ENCODE results near the gene KLHDC4.
"Not testable (repeated sequence)": the region's sequence is repeated elsewhere in the genome, so short reads cannot be mapped to it uniquely, and the experiment has no call there.

The KLHDC4 gene

GRCh38 chr16:87787451-87788091, 21.8 kb upstream of the KLHDC4 start:
- DNase-seq: not testable (repeated sequence)

DNA sequence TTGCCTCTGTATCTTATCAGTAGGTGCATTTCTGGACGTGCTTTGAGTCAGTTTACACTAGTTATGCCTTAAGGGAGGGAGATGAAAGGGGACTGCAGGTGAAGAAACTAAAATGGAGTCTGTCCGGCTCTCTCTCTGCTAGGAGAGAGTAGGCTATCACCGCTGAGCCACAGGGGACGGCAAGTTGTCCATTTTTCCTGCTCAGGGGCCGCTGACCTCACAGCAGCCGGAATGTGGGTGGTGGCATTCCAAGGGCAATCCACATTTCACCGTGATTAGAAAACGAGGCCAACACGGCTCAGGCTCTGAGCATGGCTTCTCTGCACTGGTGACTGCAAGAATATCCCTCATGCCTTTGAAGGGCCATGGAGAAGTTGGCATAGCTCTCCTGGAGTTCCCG, 19.0 kb upstream of the KLHDC4 start:
- no peak for DNase-seq

DNA sequence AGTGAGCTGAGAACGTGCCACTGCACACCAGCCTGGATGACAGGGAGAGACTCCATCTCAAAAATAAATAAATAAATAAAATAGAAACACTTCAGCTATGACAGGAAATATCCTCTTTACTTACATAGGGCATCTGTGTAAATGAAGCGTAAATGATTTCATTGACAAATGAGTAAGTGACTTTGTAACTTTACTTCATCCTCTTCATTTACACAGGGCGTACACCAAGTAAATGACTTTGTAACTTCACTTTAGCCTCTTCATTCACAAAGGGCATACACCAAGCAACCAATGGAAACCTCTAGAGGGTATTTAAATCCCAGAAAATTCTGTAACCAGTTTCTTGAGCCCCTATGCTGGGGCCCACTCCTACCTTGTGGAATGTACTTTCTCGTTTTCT, 16.2 kb upstream of the KLHDC4 start:
- DNase-seq: no peak

- peak; percentile 53 to 77 for DNase-seq
Measured at GRCh38 chr16:87780385-87780989, 14.7 kb upstream of the KLHDC4 start.

- peak; percentile 95 to 97 for DNase-seq
Measured at GRCh38 chr16:87778830-87779579, 13.2 kb upstream of the KLHDC4 start.

DNA sequence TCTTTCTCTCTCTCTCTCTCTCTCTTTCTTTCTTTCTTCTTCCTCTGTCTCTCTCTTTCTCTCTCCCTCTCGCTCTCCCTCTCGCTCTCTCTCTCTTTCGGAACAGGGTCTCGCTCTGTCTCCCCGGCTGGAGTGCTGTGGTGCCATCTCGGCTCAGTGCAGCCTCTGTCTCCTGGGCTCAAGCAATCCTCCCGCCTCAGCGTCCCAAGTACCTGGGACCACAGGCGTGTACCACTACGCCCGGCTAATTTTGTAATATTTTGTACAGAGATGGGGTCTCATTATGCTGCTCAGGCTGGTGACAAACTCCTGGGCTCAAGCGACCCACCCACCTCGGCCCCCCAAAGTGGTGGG, 12.7 kb upstream of the KLHDC4 start:
- DNase-seq: peak in 1 of 2 donors; percentile 32

DNA sequence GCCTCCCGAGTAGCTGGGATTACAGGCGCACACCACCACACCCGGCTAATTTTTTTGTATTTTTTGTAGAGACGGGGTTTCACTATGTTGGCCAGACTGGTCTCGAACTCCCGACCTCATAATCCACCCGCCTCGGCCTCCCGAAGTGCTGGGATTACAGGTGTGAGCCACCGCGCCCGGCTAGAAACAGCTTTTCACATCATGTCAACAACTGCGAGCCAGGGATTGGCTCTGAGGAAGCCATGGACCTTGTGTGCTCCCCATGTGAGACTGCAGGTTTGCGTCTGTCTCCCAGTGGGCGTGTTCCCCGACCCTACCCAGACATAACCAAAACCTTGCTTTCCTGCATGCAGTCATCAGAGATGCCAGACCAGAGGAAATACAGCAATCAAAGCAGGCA, 8.1 kb upstream of the KLHDC4 start:
- DNase-seq: not testable (repeated sequence)

DNA sequence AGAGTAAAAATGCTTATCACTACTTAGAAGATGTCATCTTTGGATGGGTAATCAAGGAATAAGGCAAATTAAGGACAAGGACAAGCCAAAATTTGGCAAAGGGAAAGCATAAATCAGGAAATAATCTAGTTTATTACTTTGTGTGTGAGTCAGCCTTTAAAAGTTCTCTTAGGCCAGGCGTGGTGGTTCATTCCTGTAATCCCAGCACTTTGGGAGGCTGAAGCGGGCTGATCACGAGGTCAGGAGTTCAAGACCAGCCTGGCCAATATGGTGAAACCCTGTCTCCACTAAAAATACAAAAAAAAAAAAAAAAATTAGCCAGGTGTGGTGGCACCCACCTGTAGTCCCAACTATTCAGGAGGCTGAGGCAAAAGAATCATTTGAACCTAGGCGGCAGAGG, 1.7 kb upstream of the KLHDC4 start:
- DNase-seq: not testable (repeated sequence)

DNA sequence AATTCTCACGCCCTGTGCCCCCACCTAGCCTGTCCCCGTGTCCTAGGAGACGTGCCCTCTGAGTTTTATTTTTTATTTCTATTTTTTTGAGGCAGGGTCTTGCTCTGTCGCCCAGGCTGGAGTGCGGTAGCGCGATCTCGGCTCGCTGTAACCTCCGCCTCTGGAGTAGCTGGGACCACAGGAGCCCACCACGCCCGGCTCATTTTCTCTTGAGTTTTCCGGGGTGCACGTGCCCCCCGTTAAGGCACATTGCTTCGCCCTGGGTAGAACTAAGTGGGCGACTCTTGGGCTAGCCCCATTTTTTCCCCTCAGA, 655 bp upstream of the KLHDC4 start:
- no peak for DNase-seq

DNA sequence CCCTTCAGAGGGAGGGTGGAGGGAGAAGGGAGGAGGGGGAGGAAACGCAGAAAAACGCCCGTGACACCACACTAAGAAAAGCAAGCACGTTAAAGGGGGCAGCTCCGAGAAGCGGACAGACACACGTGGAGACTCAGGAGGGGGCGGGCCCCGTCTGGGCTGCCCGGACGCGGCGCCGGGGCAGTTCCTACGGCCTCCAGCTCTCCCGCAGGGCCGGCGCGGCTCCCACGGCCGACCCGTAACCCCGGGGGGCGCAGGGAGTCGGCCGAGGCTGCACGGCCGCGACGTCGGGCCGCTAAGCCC, 362 bp downstream of the KLHDC4 start:
- peak; percentile 33 to 45 for DNase-seq

GRCh38 chr16:87764600-87765472, 950 bp downstream of the KLHDC4 start:
- DNase-seq: no peak

DNA sequence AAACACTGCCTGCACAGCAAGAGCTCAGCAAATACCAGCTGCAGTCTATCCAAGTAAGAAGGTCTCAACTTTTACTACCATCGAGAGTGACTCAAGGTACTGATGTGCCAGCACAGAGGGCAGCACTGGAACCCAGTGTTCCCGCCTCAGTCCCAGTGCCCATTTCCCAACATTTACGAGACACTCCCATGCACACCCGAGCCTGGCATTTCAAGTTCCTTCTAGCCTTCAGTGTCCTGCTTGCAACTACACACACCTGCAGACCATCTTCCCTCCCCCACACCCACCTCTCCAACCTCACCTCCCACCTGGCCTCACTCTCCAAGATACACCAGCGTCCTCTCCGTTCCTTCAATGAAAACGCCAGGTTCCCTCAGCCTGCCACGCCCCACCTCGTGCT, 3.2 kb downstream of the KLHDC4 start:
- no peak for DNase-seq

- no peak for DNase-seq
Measured at GRCh38 chr16:87762071-87762571, 3.7 kb downstream of the KLHDC4 start.

DNA sequence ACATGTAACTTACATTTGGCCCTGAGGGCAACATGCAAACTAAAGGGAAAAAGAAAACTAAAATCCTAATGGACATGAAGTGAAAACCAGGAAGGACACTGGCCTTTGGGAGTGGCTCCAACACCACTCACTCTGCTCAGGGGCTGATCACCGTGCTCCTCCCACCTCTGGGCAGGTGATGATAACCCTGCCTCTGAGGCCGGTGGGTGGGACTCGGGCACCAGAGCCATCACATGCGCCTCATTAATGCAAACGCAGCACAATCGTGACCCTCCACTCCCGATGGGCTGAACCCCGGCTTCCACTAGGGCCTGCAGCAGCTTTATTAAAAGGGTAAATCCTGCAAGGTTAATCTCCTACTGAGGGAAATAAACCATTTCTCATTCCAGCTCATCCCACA, 4.7 kb downstream of the KLHDC4 start:
- no peak for DNase-seq

- no peak for DNase-seq
Measured at GRCh38 chr16:87757841-87758426, 7.9 kb downstream of the KLHDC4 start.

GRCh38 chr16:87754535-87754934, 11.3 kb downstream of the KLHDC4 start:
- DNase-seq: no peak

DNA sequence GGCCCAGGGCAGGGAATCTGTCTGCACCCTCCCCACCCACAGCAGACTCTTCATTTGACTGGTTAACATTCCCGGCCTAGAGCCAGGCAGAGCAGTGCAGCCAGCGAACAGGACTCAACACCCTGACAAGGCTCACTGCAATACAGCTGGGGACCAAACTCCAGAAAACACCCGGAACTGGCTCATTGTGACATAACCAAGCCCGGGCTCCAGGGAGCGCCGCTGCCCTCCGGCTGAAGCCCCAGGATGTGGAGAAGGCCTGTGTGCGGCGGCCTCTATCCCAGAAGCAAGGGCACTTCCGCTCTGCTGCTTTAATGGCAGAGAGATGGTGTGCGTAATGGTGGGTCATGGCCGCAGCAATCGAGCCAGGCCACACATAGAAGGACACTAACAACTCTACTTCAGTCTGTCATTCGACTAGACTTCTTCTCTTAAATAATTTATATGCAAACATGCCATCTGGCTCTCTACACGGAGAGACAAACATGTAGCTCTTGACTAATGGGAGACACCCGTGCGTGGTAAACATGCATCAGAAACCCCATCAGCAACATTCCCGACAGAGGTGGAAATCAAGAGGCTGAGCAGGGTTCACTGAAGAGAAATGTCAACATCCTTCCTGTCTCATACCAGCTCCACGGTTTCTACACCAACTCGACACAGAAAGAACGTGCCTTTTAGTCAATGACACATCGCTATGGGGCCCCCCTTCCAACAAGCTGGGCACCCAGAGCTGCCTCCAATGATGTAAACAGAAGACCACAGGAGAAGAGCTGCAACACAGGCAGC, 18.0 kb downstream of the KLHDC4 start:
- no peak for DNase-seq

GRCh38 chr16:87746178-87746577, 19.6 kb downstream of the KLHDC4 start:
- DNase-seq: no peak

DNA sequence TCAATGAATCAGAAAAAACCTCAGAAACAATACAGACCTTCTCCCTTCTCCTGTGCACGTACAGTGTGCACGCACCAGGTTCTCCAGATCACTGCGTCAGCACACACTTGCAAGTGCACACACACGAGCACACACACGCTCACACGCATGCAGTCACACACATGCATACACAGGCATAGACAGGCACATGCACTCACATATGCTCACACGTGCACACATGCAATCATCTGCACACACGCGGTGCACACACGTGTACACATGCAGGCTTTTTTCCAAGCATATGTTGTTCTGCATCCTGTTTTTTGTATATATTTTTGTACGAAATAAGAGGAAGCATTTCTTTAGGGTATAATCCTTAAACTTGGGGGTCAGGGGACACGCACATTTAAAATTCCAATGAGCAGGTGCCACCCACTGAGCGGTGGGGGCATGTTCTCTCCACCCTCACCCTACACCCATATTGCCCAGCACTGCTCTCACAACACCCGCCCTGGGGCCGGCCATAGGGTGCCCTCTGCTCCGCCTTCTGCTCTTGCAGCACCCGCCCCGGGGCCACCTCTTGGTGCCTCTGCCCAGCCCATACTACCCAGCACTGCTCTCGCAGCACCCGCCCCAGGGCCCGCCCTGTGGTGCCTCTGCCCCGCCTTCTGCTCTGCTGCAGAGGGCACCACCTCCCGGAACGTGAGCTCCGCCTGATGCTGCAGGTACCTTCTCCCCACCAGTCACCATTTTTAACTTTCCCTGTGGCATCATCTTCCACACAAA, 20.9 kb downstream of the KLHDC4 start:
- DNase-seq: no peak

- DNase-seq: no peak
Measured at GRCh38 chr16:87742781-87743490, 22.9 kb downstream of the KLHDC4 start.
